Activated CD8-positive, alpha-beta memory T cell treated with anti-CD3 and anti-CD28 coated beads for 1 hour (primary cell): Measurements from ENCODE around the gene WDR43.

Source experiments
- DNase-seq, 2 donors: peaks; one replicate each; pipeline ENCODE4 v3.0.0-alpha.2; 2020; ENCODE audit warnings: low read depth in 1 of 2; ENCODE audit errors: extremely low read depth in 1 of 2

Gene WDR43

GRCh38 chr2:28990445-28990844, 96.0 kb downstream of the WDR43 start:
- DNase-seq = no peak

GRCh38 chr2:28991021-28991420, 96.6 kb downstream of the WDR43 start:
- DNase-seq = no peak

- DNase-seq = no peak
These were observed 97.0 kb downstream of the WDR43 start for GRCh38 chr2:28991460-28991859.

- DNase-seq = no peak
These were observed 98.9 kb downstream of the WDR43 start for GRCh38 chr2:28993206-28993960.

- DNase-seq = no peak
These were observed 99.6 kb downstream of the WDR43 start for GRCh38 chr2:28994074-28994473.

GRCh38 chr2:28994679-28995078, 100.2 kb downstream of the WDR43 start:
- DNase-seq = no peak

GRCh38 chr2:28995765-28996750, 101.6 kb downstream of the WDR43 start:
- DNase-seq = no peak

GRCh38 chr2:28997237-28997846, 102.9 kb downstream of the WDR43 start:
- no peak for DNase-seq
